WTC11 (cell line): ENCODE measurements around the gene BCL7A. TPM values are rescaled to one million over a fixed set of nuclear protein-coding genes. Genes with fewer than 3 reads are reported as not detected.

Source experiments
- ARID4B ChIP-seq: sonication (generic); formaldehyde crosslinking; IDR thresholded peaks from 2 replicates; pipeline ENCODE4 v1.8.0; 2023; ENCODE audit warnings: missing genetic modification reagents, mild to moderate bottlenecking, borderline replicate concordance
- ATF3 ChIP-seq: sonication (generic); formaldehyde crosslinking; conservative IDR thresholded peaks from 2 replicates; pipeline ENCODE4 v1.8.1; 2022; ENCODE audit warnings: mild to moderate bottlenecking, missing genetic modification reagents
- CREB1 ChIP-seq: sonication (generic); formaldehyde crosslinking; IDR thresholded peaks from 2 replicates; pipeline ENCODE4 v1.8.0; 2023; ENCODE audit warnings: mild to moderate bottlenecking, missing genetic modification reagents
- EMX1 ChIP-seq: fragments of 250-450 bp; sonication (Bioruptor Pico); IDR thresholded peaks from 2 replicates; pipeline ENCODE4 v1.8.0; 2021; ENCODE audit warnings: mild to moderate bottlenecking
- ETV6 ChIP-seq: sonication (generic); formaldehyde crosslinking; IDR thresholded peaks from 2 replicates; pipeline ENCODE4 v1.8.1; 2022; ENCODE audit warnings: mild to moderate bottlenecking, missing genetic modification reagents
- FOXK1 ChIP-seq: sonication (generic); formaldehyde crosslinking; IDR thresholded peaks from 2 replicates; pipeline ENCODE4 v1.8.0; 2022; ENCODE audit warnings: mild to moderate bottlenecking, moderate library complexity, missing genetic modification reagents
- FOXP1 ChIP-seq: sonication (generic); formaldehyde crosslinking; IDR thresholded peaks from 2 replicates; pipeline ENCODE4 v1.8.0; 2022; ENCODE audit warnings: missing genetic modification reagents, mild to moderate bottlenecking, moderate library complexity, borderline replicate concordance
- GABPB1 ChIP-seq: sonication (generic); formaldehyde crosslinking; IDR thresholded peaks from 2 replicates; pipeline ENCODE4 v1.8.1; 2023; ENCODE audit warnings: mild to moderate bottlenecking, missing genetic modification reagents
- GTF2I ChIP-seq: fragments of 250-450 bp; sonication (Bioruptor Pico); conservative IDR thresholded peaks from 2 replicates; pipeline ENCODE4 v1.4.0; 2021; ENCODE audit warnings: mild to moderate bottlenecking
- JAZF1 ChIP-seq: fragments of 250-450 bp; sonication (Bioruptor Pico); IDR thresholded peaks from 2 replicates; pipeline ENCODE4 v1.9.0; 2021; ENCODE audit warnings: moderate library complexity, mild to moderate bottlenecking, inconsistent platforms
- JUN ChIP-seq: sonication (generic); formaldehyde crosslinking; IDR thresholded peaks from 2 replicates; pipeline ENCODE4 v1.8.0; 2023; ENCODE audit warnings: mild to moderate bottlenecking, missing genetic modification reagents
- MXD4 ChIP-seq: fragments of 250-450 bp; sonication (Bioruptor Pico); IDR thresholded peaks from 2 replicates; pipeline ENCODE4 v1.8.0; 2021; ENCODE audit warnings: mild to moderate bottlenecking, moderate library complexity, borderline replicate concordance
- MYBL2 ChIP-seq: sonication (generic); formaldehyde crosslinking; IDR thresholded peaks from 2 replicates; pipeline ENCODE4 v1.8.1; 2023; ENCODE audit warnings: mild to moderate bottlenecking, moderate library complexity, missing genetic modification reagents
- NFYB ChIP-seq: sonication (generic); formaldehyde crosslinking; conservative IDR thresholded peaks from 2 replicates; pipeline ENCODE4 v1.8.0; 2022; ENCODE audit warnings: low read depth, missing genetic modification reagents
- NR3C1 ChIP-seq: sonication (generic); formaldehyde crosslinking; conservative IDR thresholded peaks from 2 replicates; pipeline ENCODE4 v1.8.1; 2023; ENCODE audit warnings: low read depth, mild to moderate bottlenecking, missing genetic modification reagents
- SMAD3 ChIP-seq: sonication (generic); formaldehyde crosslinking; IDR thresholded peaks from 2 replicates; pipeline ENCODE4 v1.8.0; 2022; ENCODE audit warnings: missing genetic modification reagents, mild to moderate bottlenecking, borderline replicate concordance
- SMAD4 ChIP-seq: sonication (generic); formaldehyde crosslinking; IDR thresholded peaks from 2 replicates; pipeline ENCODE4 v1.8.0; 2022; ENCODE audit warnings: mild to moderate bottlenecking, missing genetic modification reagents
- TEAD1 ChIP-seq: sonication (generic); formaldehyde crosslinking; IDR thresholded peaks from 2 replicates; pipeline ENCODE4 v1.8.0; 2022; ENCODE audit warnings: mild to moderate bottlenecking, missing genetic modification reagents
- TP53 ChIP-seq: sonication (generic); formaldehyde crosslinking; IDR thresholded peaks from 2 replicates; pipeline ENCODE4 v1.8.1; 2023; ENCODE audit warnings: mild to moderate bottlenecking, missing genetic modification reagents
- USF1 ChIP-seq: sonication (generic); formaldehyde crosslinking; IDR thresholded peaks from 2 replicates; pipeline ENCODE4 v1.8.0; 2022; ENCODE audit warnings: mild to moderate bottlenecking, missing genetic modification reagents
- USF2 ChIP-seq: sonication (generic); formaldehyde crosslinking; IDR thresholded peaks from 2 replicates; pipeline ENCODE4 v1.8.1; 2023; ENCODE audit warnings: mild to moderate bottlenecking, missing genetic modification reagents, moderate library complexity
- ZNF138 ChIP-seq: sonication (generic); formaldehyde crosslinking; conservative IDR thresholded peaks from 2 replicates; pipeline ENCODE4 v1.8.1; 2022; ENCODE audit warnings: mild to moderate bottlenecking, moderate library complexity, missing genetic modification reagents
- ZNF232 ChIP-seq: sonication (generic); formaldehyde crosslinking; IDR thresholded peaks from 2 replicates; pipeline ENCODE4 v1.8.0; 2022; ENCODE audit warnings: mild to moderate bottlenecking, missing genetic modification reagents
- ZNF423 ChIP-seq: fragments of 250-450 bp; sonication (Bioruptor Pico); IDR thresholded peaks from 2 replicates; pipeline ENCODE4 v2.1.2; 2022; ENCODE audit warnings: mild to moderate bottlenecking, moderate library complexity
- ZNF512 ChIP-seq: sonication (generic); formaldehyde crosslinking; IDR thresholded peaks from 2 replicates; pipeline ENCODE4 v1.8.1; 2022; ENCODE audit warnings: missing genetic modification reagents, borderline replicate concordance
- ZNF532 ChIP-seq: fragments of 250-450 bp; sonication (Bioruptor Pico); IDR thresholded peaks from 2 replicates; pipeline ENCODE4 v1.9.0; 2021; ENCODE audit warnings: mild to moderate bottlenecking, borderline replicate concordance
- ZSCAN18 ChIP-seq: fragments of 250-450 bp; sonication (Bioruptor Pico); IDR thresholded peaks from 2 replicates; pipeline ENCODE4 v2.1.2; 2022; ENCODE audit warnings: mild to moderate bottlenecking, moderate library complexity
- total RNA-seq: library from RNA; stranded (reverse); gene quantifications from 3 replicates; pipeline ENCODE4 v1.2.3, GENCODE V29; 2021

The BCL7A gene
- total RNA-seq, 1 experiment from 2014 or later, result 19.7 TPM

GRCh38 chr12:122079033-122079531 is 57.4 kb downstream of the BCL7A start (continued):
- no peak for TF ChIP-seq FOXK1 (CRISPR knock-in tag)
- TF ChIP-seq ZNF232 (CRISPR knock-in tag), result 0 out of 2 replicates have a peak, but pooled peaks have one; percentile 48
- peak; percentile 79; the same call in 1 of the 2 replicates for TF ChIP-seq JUN
- no peak for TF ChIP-seq ZNF423 (CRISPR knock-in tag)
- TF ChIP-seq FOXP1, result peak; percentile 95; the same call in 1 of the 2 replicates
- 0 out of 2 replicates have a peak, but pooled peaks have one; percentile 12 for TF ChIP-seq ETV6 (CRISPR knock-in tag)
- no peak for TF ChIP-seq EMX1 (CRISPR knock-in tag)
- TF ChIP-seq JAZF1 (CRISPR knock-in tag), result no peak
- TF ChIP-seq CREB1, result no peak
- TF ChIP-seq ZNF532 (CRISPR knock-in tag), result no peak
- peak; percentile 79; the same call in 1 of the 2 replicates for TF ChIP-seq TEAD1
- no peak for TF ChIP-seq ZNF512 (CRISPR knock-in tag)
- peak; percentile 71; the same call in 1 of the 2 replicates for TF ChIP-seq ARID4B (CRISPR knock-in tag)
- no peak; the same call in 1 of the 2 replicates for TF ChIP-seq TP53
- TF ChIP-seq ATF3, result no peak; the same call in 1 of the 2 replicates
- TF ChIP-seq GTF2I, result no peak
- TF ChIP-seq USF1, result peak; percentile 67
- 0 out of 2 replicates have a peak, but pooled peaks have one; percentile 18 for TF ChIP-seq SMAD4
- TF ChIP-seq NFYB (CRISPR knock-in tag), result no peak
- no peak for TF ChIP-seq USF2 (CRISPR knock-in tag)
- no peak for TF ChIP-seq ZNF138 (CRISPR knock-in tag)
- TF ChIP-seq SMAD3 (CRISPR knock-in tag), result 0 out of 2 replicates have a peak, but pooled peaks have one; percentile 29
- TF ChIP-seq ZSCAN18, result no peak
- TF ChIP-seq GABPB1 (CRISPR knock-in tag), result peak; percentile 60; the same call in 1 of the 2 replicates
- TF ChIP-seq MXD4 (CRISPR knock-in tag), result no peak
- TF ChIP-seq MYBL2, result peak; percentile 79
- no peak for TF ChIP-seq NR3C1 (CRISPR knock-in tag)
